H54 (cell line): ENCODE results near the gene ING3.

Experiments
- DNase-seq: peaks from one replicate; pipeline ENCODE4 v3.0.0; 2011; ENCODE audit warnings: low spot score, mixed read lengths; ENCODE audit not compliant: insufficient read length
- FAIRE-seq: peaks from 3 replicates; lab custom pipeline; 2011; peaks lifted over from hg19 to GRCh38; lab: Jason Lieb, UNC
- POLR2A ChIP-seq: IDR thresholded peaks from 2 replicates; pipeline ENCODE4 v1.6.1; 2011; ENCODE audit warnings: low read depth, mild to moderate bottlenecking, low read length

Gene ING3

GRCh38 chr7:120988591-120989256 is 38.1 kb downstream of the ING3 start, which contains the start of gene CPED1:
Gene CPED1 (plus strand): TSS chr7:120988711. CDS start chr7:120989622, 911 bp downstream.
- FAIRE-seq: peak; percentile 43
- TF ChIP-seq POLR2A: no peak
- peak; percentile 61 for DNase-seq

DNA sequence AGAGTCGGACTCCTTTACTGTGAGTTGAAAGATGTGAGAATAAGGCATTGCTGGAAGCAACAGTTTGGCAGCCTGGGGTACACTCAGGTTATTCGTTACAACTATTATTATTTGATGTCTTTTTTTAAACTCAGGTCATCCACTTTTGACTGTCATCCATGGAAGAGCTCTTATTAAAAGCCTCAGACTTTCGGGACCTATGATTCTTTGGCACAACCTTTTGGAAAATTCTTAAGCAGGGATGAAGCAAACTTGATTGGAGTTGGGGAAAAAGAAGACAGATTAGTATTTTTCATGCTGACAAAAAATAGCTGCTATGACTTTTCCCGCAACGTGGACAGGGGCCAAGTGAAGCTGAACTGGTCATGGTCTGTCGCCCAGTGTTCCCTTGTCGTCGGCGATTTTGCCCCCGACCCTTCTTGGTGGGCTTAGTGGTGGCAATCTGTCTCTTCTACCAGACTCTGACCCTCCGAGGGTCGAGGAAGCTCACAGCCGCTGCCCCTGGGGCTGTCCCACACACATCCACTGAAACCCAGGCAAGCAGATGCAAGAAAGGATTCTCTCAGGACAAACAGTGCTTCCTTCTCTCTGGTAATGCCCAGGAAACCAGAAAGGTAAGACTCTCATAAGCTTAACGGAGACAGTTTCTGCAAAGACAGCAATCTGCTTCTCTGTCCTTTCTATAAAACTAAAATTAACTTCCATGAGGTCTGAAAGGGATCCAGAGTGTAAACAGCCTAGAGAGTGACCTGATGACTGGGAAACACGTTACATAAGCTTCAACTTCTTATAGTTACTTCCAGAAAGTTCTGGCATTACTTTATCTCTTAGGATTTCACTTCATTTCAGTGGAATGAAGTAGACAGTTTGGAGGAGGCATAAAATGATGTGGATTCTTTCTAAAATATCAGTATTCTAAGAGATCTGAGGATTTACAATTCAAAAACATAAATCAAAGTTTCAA is 39.0 kb downstream of the ING3 start:
- TF ChIP-seq POLR2A: no peak
- FAIRE-seq: no peak
- DNase-seq: no peak

GRCh38 chr7:120990468-120991118 is 40.0 kb downstream of the ING3 start:
- FAIRE-seq (no peak), DNase-seq (no peak)
- TF ChIP-seq POLR2A: no peak

GRCh38 chr7:120991161-120991560 is 40.6 kb downstream of the ING3 start:
- FAIRE-seq (no peak), DNase-seq (no peak)
- TF ChIP-seq POLR2A: no peak

- FAIRE-seq (peak; percentile 43), DNase-seq (no peak)
- TF ChIP-seq POLR2A: no peak
Observed at GRCh38 chr7:120991581-120991980, 41.0 kb downstream of the ING3 start.

DNA sequence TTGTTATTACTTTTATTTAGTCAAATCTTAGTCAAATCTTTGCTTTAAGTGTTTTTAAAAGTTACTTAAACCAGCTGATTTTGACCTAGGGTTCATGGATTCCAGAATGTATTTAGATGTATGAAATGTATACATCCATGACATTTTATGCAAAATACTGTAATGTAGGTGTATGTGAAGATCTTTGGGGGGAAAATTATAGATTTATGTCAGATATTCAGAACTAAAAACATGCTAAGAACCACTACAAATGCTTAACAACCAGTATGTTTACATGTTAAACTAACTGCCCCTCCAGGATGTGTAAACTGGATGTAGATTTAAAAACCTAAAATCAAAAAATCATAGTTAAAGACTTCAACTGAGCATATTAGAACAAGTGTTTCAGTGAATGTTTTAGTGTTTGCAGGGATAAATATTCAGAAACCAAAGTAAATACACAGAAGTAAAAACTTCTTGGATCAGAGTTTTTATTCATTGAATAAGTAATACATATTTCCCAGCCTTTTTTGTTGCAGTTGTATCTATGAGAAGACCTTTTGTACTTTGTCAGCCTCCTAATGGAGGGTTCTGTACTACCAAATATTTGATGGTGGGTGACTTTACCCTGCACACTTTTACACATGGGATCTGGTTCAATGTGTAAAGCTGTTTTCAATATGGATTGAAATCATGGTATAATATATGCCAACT is 41.8 kb downstream of the ING3 start:
- no peak for TF ChIP-seq POLR2A
- no peak for DNase-seq
- FAIRE-seq: no peak

DNA sequence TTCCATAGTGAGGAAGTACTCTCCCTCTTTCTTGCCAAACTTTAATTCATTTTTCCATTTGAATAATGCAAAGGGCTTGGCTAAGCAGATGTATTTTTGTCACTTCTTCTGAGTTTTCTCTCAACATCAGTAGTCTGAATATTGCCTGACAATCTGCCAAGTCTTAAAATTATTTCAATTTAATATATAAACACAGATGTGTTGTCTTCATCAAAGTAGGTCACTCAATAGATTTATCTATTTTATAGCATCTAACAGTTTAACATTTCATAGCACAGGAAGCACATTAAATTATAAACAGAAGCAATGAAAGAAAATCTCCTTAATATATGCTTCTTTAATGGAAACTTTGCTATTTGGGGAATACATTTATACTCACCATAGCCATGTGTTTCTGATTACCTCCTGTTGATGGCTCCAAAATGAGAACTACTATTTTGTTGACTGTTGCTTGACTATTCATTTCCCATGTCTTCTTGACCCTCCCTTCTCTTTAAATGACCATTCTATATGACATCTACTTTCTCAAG is 42.5 kb downstream of the ING3 start:
- no peak for TF ChIP-seq POLR2A
- DNase-seq (no peak), FAIRE-seq (no peak)

GRCh38 chr7:120993553-120994191 is 43.1 kb downstream of the ING3 start:
- DNase-seq (no peak), FAIRE-seq (no peak)
- no peak for TF ChIP-seq POLR2A

- no peak for DNase-seq
- no peak for FAIRE-seq
- no peak for TF ChIP-seq POLR2A
Observed at GRCh38 chr7:120994512-120995410, 44.2 kb downstream of the ING3 start.

DNA sequence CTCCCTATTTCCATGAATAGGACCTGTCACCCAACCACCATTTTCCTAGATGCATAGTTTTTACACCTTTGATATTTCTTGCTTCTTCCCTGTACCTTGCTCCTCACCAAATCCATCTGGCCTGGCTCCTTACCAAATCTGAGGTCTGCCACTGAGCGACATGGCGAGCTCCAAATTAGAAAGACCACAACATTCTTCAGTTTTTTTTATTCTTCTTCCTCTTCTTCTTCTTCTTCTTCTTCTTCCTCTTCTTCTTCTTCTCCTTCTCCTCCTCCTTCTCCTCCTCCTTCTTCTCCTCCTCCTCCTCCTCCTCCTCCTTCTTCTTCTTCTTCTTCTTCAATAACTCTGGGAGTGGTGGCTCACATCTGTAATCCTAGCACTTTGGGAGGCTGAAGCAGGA is 45.1 kb downstream of the ING3 start:
- TF ChIP-seq POLR2A: no peak
- FAIRE-seq (no peak), DNase-seq (no peak)

DNA sequence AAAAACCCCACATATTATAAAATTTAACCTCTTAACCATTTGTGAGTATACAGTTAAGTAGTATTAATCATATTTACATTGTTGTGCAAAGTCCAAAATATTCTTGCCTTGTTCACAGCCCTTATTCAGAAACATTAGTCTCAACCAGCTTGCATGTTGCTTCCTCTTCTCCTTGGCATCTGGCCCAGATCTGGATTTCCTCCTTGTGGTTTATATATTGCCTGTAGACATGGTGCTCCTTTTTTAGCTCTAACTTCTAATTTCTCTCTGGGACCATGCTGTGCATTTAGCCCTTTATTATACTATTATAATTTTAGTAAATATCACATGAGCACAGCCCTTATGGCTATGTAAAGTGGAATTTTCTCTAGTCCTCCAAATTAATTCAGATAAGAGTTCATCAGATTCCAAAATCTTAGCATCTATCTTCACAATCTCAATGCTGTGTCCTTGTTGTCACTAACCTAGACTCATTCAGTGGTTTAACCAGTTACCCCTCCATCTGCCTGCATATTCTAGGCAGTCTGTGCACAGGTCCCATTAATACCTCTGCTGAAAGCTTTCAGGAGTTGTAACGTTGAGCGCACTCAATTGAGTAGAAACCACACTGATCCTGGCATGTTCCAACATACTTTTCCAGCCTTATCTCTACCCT is 45.9 kb downstream of the ING3 start:
- DNase-seq (no peak), FAIRE-seq (peak; percentile 97)
- TF ChIP-seq POLR2A: no peak
